Effector memory CD8-positive, alpha-beta T cell (primary cell): ENCODE measurements around the gene TES.
"Not testable (repeated sequence)": the region's sequence is repeated elsewhere in the genome, so short reads cannot be mapped to it uniquely, and the experiment has no call there.

Source experiments
- ATAC-seq: fragments of 150-1000 bp; cut with Tn5 transposase; replicated peaks from 2 replicates; pipeline ENCODE4 v1.10.0; 2021; ENCODE audit warnings: mild to moderate bottlenecking, moderate library complexity
- DNase-seq, 3 experiments: peaks; one replicate each; pipeline ENCODE4 v3.0.0; 2021
- H3K27ac Mint-ChIP-seq, 2 donors: one replicate each; pipeline ENCODE4 v1.8.0; 2022; ENCODE audit warnings: mild to moderate bottlenecking in 2 of 2, mixed read lengths in 2 of 2, moderate library complexity in 2 of 2
- H3K27me3 Mint-ChIP-seq, 2 donors: one replicate each; pipeline ENCODE4 v1.8.0; 2022; ENCODE audit warnings: mixed read lengths in 2 of 2
- H3K36me3 Mint-ChIP-seq: one replicate; pipeline ENCODE4 v1.8.0; 2022; ENCODE audit warnings: mild to moderate bottlenecking, moderate library complexity, mixed read lengths; ENCODE audit not compliant: insufficient read depth
- H3K4me1 Mint-ChIP-seq, 2 donors: one replicate each; pipeline ENCODE4 v1.8.0; 2022; ENCODE audit warnings: low read depth in 2 of 2, mixed read lengths in 2 of 2
- H3K4me3 Mint-ChIP-seq, 2 donors: one replicate each; pipeline ENCODE4 v1.8.0; 2022; ENCODE audit warnings: mild to moderate bottlenecking in 2 of 2, mixed read lengths in 2 of 2, moderate library complexity in 2 of 2
- H3K9me3 Mint-ChIP-seq, 2 donors: one replicate each; pipeline ENCODE4 v1.8.0; 2022; ENCODE audit warnings: mixed read lengths in 2 of 2

The TES gene

DNA sequence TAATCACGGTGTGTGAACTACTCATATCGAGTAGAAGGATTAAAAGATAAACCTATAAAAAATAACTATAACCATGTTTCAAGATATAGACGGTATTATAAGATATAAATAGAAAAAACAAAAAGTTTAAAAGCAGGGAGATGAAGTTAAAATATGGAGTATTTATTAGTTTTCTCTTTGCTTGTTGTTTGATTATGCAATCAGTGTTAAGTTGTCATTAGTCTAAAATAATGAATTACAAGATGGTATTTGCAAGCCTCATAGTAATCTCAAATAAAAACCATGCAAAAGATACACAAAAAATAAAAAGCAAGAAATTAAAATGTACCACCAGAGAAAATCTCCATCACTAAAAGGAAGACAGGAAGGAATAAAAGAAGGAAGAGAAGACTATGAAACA lies 83.3 kb downstream of the TES start:
- no peaks in the 10 kb centered on the region for H3K36me3 Mint-ChIP-seq

DNA sequence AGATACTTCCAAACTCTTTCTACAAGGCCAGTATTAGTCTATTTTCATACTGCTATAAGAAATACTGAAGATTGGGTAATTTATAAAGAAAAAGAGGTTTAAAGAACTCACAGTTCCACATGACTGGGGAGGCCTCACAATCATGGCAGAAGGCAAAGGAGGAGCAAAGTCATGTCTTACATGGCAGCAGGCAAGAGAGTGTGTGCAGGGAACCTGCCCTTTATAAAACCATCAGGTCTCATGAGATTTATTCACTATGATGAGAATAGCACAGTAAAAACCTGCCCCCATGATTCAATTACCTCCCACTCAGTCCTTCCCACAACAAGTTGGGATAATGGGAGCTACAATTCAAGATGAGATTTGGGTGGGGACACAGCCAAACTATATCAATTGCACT lies 85.6 kb downstream of the TES start:
- not testable (repeated sequence) for H3K36me3 Mint-ChIP-seq, H3K9me3 Mint-ChIP-seq, H3K4me3 Mint-ChIP-seq, DNase-seq, H3K4me1 Mint-ChIP-seq, H3K27ac Mint-ChIP-seq, ATAC-seq
- peaks cover 36 to 53% of the 10 kb centered on the region in 2 donors for H3K27me3 Mint-ChIP-seq

More for the DNA sequence above, 83.3 kb downstream of the TES start:
- ATAC-seq (no peak), DNase-seq (no peak)
- Mint-ChIP-seq H3K27ac (no peak overlapping the region), H3K27me3 (peaks cover 36 to 55% of the 10 kb centered on the region in 2 donors), H3K4me3 (no peak overlapping the region), H3K9me3 (peaks cover 2 to 6% of the 10 kb centered on the region in 2 donors), H3K4me1 (no peaks in the 10 kb centered on the region)

GRCh38 chr7:116298055-116298454 lies 87.7 kb downstream of the TES start:
- Mint-ChIP-seq H3K4me1 (no peaks in the 10 kb centered on the region), H3K9me3 (no peaks in the 10 kb centered on the region), H3K27ac (no peak overlapping the region), H3K27me3 (peaks cover 14 to 32% of the 10 kb centered on the region in 2 donors), H3K4me3 (no peak overlapping the region), H3K36me3 (no peaks in the 10 kb centered on the region)
- ATAC-seq (no peak), DNase-seq (no peak)

- no peak for DNase-seq
- no peak overlapping the region for H3K4me3 Mint-ChIP-seq
- peaks cover 9 to 29% of the 10 kb centered on the region in 2 donors for H3K27me3 Mint-ChIP-seq
- no peaks in the 10 kb centered on the region for H3K9me3 Mint-ChIP-seq
- no peak for ATAC-seq
- H3K36me3 Mint-ChIP-seq: no peaks in the 10 kb centered on the region
- no peaks in the 10 kb centered on the region for H3K4me1 Mint-ChIP-seq
- no peak overlapping the region for H3K27ac Mint-ChIP-seq
These were observed 88.2 kb downstream of the TES start for GRCh38 chr7:116298576-116298975.

GRCh38 chr7:116305485-116306408 lies 95.4 kb downstream of the TES start:
- no peak overlapping the region for H3K27ac Mint-ChIP-seq
- no peaks in the 10 kb centered on the region for H3K36me3 Mint-ChIP-seq
- no peak overlapping the region for H3K4me3 Mint-ChIP-seq
- ATAC-seq: no peak
- no peaks in the 10 kb centered on the region for H3K9me3 Mint-ChIP-seq
- H3K27me3 Mint-ChIP-seq: peaks cover 0 to 5% of the 10 kb centered on the region in 2 donors
- no peak for DNase-seq
- no peaks in the 10 kb centered on the region for H3K4me1 Mint-ChIP-seq

DNA sequence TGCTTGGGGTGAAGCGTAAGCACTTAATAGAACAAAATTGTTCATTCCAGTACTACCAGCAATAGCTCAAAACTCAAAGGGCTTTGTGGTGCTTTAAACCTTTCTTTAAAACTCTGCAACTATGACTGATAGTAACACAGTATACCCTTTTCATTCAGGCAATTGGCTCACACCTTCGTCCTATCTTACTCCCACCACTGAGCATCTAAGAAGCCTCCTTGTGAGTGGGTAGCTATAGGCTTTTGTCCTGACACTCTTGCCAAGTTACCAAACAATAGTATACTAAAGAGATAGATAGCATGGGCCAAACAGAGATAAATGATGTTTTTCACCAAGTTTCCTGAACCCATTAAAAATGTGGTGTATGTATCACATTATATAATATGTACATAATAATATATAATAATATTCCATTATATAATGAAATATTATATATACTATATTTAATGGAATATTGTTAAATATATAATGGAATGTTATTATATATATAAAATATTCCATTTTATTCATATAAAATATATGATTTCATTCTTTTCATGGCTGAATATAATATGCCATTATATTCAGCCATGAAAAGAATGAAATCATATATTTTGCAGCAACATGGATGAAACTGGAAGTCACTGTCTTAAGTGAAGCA lies 96.2 kb downstream of the TES start:
- no peak for ATAC-seq
- Mint-ChIP-seq H3K9me3 (no peaks in the 10 kb centered on the region), H3K27ac (no peak overlapping the region), H3K4me3 (no peak overlapping the region), H3K27me3 (peaks cover 0 to 5% of the 10 kb centered on the region in 2 donors), H3K36me3 (no peaks in the 10 kb centered on the region), H3K4me1 (no peaks in the 10 kb centered on the region)
- DNase-seq: no peak

- Mint-ChIP-seq H3K36me3 (no peaks in the 10 kb centered on the region), H3K27ac (no peak overlapping the region), H3K4me1 (no peaks in the 10 kb centered on the region), H3K9me3 (no peaks in the 10 kb centered on the region), H3K4me3 (no peak overlapping the region), H3K27me3 (peaks cover 0 to 5% of the 10 kb centered on the region in 2 donors)
- no peak for DNase-seq
- ATAC-seq: no peak
These were observed 96.9 kb downstream of the TES start for GRCh38 chr7:116307253-116307652.
